Uterus (tissue), 2 donors: ENCODE results near the gene SMIM9.

Source experiments
- CTCF ChIP-seq, 4 experiments: fragments of 200-600 bp in 2 of 4; fragments of 450-650 bp in 2 of 4; sonication (generic) in 2 of 4; IDR thresholded peaks; one replicate each; pipeline ENCODE4 v1.5.1; 2016 to 2019; ENCODE audit warnings: antibody characterized with exemption in 4 of 4, mild to moderate bottlenecking in 2 of 4, moderate library complexity in 1 of 4
- POLR2A ChIP-seq, 2 donors: fragments of 450-650 bp; IDR thresholded peaks; one replicate each; pipeline ENCODE4 v1.6.1; 2016; ENCODE audit warnings: antibody characterized with exemption in 2 of 2, mild to moderate bottlenecking in 1 of 2, moderate library complexity in 1 of 2

- TF ChIP-seq CTCF (IDR thresholded peaks at IDR 0.05): no peak
- no peak for TF ChIP-seq POLR2A (IDR thresholded peaks at IDR 0.05)
These were observed 12.9 kb downstream of the SMIM9 start for GRCh38 chrX:154821523-154821922.
